HL-60 (cell line): ENCODE results near the gene MUSK.

Experiments
- GABPA ChIP-seq: IDR thresholded peaks from 2 replicates; pipeline ENCODE4 v1.6.1; 2012; ENCODE audit warnings: low read depth
- POLR2AphosphoS5 ChIP-seq: IDR thresholded peaks from 2 replicates; pipeline ENCODE4 v1.6.1; 2012; ENCODE audit warnings: low read depth
- SPI1 ChIP-seq: IDR thresholded peaks from 2 replicates; pipeline ENCODE4 v1.6.1; 2012; ENCODE audit warnings: low read depth, mild to moderate bottlenecking, borderline replicate concordance
- TF ChIP-seq, protein P1 (sequence below): IDR thresholded peaks from one replicate; pipeline ENCODE4 v1.5.1; 2011; ENCODE audit warnings: low read length, control low read depth, inconsistent platforms; ENCODE audit not compliant: insufficient read depth
- TF ChIP-seq, protein P2 (sequence below): IDR thresholded peaks from 2 replicates; pipeline ENCODE4 v1.6.1; 2012; ENCODE audit warnings: low read depth; ENCODE audit not compliant: insufficient replicate concordance

GRCh38 chr9:110847671-110848070, 179.1 kb downstream of the MUSK start:
- TF ChIP-seq, protein P1, sequence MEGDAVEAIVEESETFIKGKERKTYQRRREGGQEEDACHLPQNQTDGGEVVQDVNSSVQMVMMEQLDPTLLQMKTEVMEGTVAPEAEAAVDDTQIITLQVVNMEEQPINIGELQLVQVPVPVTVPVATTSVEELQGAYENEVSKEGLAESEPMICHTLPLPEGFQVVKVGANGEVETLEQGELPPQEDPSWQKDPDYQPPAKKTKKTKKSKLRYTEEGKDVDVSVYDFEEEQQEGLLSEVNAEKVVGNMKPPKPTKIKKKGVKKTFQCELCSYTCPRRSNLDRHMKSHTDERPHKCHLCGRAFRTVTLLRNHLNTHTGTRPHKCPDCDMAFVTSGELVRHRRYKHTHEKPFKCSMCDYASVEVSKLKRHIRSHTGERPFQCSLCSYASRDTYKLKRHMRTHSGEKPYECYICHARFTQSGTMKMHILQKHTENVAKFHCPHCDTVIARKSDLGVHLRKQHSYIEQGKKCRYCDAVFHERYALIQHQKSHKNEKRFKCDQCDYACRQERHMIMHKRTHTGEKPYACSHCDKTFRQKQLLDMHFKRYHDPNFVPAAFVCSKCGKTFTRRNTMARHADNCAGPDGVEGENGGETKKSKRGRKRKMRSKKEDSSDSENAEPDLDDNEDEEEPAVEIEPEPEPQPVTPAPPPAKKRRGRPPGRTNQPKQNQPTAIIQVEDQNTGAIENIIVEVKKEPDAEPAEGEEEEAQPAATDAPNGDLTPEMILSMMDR: no peak
- TF ChIP-seq POLR2AphosphoS5 (no peak), GABPA (no peak), SPI1 (peak; percentile 18; the same call in 1 of the 2 replicates)
- TF ChIP-seq, protein P2, sequence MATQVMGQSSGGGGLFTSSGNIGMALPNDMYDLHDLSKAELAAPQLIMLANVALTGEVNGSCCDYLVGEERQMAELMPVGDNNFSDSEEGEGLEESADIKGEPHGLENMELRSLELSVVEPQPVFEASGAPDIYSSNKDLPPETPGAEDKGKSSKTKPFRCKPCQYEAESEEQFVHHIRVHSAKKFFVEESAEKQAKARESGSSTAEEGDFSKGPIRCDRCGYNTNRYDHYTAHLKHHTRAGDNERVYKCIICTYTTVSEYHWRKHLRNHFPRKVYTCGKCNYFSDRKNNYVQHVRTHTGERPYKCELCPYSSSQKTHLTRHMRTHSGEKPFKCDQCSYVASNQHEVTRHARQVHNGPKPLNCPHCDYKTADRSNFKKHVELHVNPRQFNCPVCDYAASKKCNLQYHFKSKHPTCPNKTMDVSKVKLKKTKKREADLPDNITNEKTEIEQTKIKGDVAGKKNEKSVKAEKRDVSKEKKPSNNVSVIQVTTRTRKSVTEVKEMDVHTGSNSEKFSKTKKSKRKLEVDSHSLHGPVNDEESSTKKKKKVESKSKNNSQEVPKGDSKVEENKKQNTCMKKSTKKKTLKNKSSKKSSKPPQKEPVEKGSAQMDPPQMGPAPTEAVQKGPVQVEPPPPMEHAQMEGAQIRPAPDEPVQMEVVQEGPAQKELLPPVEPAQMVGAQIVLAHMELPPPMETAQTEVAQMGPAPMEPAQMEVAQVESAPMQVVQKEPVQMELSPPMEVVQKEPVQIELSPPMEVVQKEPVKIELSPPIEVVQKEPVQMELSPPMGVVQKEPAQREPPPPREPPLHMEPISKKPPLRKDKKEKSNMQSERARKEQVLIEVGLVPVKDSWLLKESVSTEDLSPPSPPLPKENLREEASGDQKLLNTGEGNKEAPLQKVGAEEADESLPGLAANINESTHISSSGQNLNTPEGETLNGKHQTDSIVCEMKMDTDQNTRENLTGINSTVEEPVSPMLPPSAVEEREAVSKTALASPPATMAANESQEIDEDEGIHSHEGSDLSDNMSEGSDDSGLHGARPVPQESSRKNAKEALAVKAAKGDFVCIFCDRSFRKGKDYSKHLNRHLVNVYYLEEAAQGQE: no peak
